HG02981 (cell line): ENCODE data around the gene LHPP.

ENCODE experiments used
- ATAC-seq: cut with Tn5 transposase; IDR thresholded peaks from one replicate; pipeline ENCODE4 v1.9.1; 2021; ENCODE audit warnings: mild to moderate bottlenecking, moderate library complexity; ENCODE audit not compliant: unreplicated experiment

Gene LHPP

GRCh38 chr10:124469956-124470484, 8.4 kb downstream of the LHPP start:
- no peak for ATAC-seq

GRCh38 chr10:124470544-124471434, 9.2 kb downstream of the LHPP start:
- ATAC-seq = no peak

- no peak for ATAC-seq
Measured at GRCh38 chr10:124472071-124472470, 10.4 kb downstream of the LHPP start.

GRCh38 chr10:124473070-124473469, 11.4 kb downstream of the LHPP start:
- no peak for ATAC-seq

- no peak for ATAC-seq
Measured at GRCh38 chr10:124474514-124475070, 13.0 kb downstream of the LHPP start.

DNA sequence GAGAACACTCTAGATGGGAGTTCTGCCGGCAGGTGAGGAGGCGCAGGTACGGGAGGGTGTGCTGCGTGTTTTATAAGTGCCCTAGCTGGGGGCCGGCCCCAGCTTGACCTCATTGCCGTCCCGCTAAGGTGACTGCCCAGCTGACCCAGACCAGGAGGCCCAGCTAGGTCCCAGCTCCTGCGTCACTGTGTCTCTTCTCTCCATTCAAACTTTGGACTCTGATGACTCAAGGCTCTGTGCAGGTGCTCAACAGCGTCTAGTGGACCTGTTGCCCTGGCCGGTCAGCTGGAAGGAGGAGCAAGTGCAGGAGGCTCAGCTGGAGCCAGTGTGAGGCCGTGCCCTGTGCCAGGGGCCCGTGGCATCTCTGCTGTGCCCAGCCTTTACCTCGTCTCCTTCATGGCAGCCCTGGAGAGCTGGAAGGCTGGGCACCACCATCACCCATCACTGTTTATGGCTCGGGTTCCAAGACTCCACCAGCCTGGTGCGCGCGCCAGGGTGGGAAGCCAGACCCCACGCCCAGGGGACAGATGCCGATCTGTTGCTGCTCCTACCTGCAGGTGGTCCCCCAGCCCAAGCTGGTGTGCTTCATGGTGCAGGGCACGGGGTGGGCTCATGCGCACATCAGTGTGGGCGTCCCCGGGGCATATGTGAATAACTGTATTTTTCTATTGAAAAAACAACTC, 14.6 kb downstream of the LHPP start:
- ATAC-seq = no peak

- no peak for ATAC-seq
Measured at GRCh38 chr10:124477614-124478363, 16.2 kb downstream of the LHPP start.

DNA sequence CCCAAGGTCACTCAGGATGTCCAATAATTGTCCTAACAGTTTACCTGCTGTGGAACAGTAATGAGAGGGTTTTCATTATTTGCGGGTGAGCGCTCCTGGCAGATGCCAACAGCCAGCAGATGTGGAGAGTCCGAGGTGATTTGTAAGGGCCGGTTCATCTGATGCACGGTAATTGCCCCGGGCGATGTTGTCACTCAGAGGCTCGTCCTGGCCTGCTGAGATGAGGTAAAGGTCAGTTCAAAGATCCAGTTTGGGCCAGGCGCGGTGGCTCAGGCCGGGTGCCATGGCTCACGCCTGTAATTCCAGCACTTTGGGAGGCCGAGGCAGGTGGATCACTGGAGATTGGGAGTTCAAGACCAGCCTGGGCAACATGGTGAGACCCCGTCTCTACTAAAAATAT, 16.9 kb downstream of the LHPP start:
- ATAC-seq = no peak

DNA sequence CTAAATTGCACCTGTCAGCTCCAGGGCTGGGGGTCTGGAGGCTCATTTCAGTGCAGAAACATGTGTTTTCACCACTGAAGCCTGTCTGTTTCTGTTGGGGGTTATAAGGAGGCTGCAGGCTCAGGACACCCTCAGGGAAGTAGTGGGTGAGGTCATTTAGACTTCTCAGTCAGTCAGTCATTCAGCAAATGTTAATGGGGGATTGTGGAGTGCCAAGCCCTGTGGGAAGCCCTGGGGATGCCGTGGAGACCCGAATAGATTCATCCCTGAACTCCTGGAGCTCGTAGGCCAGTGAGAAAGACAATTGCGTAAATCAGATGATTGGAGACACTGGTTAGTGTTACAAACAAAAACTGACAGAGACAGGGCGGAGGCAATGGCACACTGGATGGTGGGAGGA, 19.2 kb downstream of the LHPP start:
- no peak for ATAC-seq

DNA sequence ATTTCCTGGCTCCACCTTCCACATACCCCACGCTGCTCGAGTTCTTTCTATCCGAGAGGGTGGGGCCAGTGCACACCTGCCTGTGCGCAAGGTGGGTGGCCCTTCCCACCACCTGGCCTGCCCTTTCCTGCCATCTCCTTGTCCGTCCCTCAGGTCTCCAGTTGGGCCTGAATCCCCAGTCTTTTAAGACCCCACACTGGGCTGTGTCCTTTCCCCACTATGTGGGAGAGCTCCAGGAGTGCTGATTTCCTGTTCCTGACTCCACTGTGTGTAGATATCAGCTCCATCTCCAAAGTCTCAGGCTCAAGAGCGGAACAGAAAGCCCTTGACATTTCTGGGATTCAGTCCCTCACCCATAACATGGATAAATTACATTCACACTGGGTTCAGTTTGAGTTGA, 20.1 kb downstream of the LHPP start:
- no peak for ATAC-seq

- ATAC-seq = no peak
Measured at GRCh38 chr10:124482236-124482800, 20.7 kb downstream of the LHPP start.

DNA sequence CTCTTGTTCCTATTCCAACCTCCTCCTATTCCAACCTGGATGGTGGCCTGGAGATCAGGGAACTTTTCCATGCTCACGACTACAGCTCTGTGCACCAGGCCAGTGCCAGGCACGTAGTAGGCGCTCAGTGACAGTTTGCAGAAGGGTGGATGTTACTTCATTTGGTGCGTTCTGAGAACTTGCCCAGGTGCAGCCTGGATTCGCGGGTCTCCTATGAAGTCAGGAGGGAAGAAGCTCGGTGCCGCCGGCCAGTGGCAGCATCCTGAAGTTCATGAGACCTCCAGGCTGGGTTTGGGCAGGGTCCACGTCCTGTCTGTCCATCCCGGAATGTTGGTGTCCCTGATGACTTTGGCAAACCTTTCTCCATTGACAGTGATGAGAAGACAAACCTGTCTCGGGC, 21.3 kb downstream of the LHPP start:
- ATAC-seq = no peak

DNA sequence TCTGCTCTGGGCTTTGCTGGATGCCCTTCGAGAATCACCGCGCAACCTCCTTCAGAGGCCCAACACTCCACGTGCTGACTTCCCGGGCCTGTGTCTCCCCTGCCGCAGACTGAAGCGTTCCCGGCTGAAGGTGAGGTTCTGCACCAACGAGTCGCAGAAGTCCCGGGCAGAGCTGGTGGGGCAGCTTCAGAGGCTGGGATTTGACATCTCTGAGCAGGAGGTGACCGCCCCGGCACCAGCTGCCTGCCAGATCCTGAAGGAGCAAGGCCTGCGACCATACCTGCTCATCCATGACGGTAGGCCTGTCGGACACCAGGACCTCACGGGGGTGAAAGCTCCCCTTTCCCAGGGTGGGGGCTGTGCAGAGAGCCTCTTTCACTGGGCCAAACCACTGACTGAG, 22.4 kb downstream of the LHPP start:
- no peak for ATAC-seq

GRCh38 chr10:124484661-124485060, 23.0 kb downstream of the LHPP start:
- ATAC-seq = no peak

DNA sequence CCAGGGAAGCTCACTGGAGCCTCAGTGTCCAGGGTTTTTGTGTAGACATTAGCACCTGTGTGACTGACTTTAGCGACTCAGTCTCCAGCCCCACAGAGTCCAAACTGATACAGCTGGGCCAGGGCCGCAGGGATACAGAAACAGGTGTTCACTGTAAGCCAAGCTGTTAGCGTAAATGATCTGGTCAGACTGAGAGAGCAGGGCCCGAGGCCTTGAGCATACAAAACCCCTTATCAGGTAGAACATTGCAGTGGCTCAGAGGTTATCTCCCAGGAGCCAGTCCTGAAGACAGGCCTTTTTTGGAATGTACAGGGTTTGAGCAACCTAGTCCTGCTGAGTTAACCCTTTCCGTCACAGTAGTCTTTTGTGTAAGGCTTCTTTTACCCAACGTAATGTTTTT, 25.0 kb downstream of the LHPP start:
- ATAC-seq = no peak

GRCh38 chr10:124491105-124491504, 29.5 kb downstream of the LHPP start:
- ATAC-seq = no peak

DNA sequence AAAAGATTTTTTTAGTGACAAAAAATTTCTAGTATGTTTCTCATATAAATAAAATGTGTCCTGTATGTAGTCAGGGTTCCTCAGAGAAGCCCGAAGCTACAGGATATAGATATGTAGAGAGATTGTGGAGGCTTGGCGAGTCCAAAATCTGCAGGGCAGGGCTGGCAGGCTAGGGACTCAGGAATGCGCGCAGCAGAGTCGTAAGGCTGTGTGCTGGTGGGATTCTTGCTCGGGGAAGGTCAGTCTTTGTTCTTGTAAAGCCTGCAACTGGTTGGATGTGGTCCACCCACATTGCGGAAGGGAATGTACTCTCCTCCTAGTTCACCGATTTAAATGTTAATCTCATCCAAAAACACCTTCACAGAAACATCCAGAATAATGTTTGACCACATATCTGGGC, 30.6 kb downstream of the LHPP start:
- ATAC-seq = no peak

DNA sequence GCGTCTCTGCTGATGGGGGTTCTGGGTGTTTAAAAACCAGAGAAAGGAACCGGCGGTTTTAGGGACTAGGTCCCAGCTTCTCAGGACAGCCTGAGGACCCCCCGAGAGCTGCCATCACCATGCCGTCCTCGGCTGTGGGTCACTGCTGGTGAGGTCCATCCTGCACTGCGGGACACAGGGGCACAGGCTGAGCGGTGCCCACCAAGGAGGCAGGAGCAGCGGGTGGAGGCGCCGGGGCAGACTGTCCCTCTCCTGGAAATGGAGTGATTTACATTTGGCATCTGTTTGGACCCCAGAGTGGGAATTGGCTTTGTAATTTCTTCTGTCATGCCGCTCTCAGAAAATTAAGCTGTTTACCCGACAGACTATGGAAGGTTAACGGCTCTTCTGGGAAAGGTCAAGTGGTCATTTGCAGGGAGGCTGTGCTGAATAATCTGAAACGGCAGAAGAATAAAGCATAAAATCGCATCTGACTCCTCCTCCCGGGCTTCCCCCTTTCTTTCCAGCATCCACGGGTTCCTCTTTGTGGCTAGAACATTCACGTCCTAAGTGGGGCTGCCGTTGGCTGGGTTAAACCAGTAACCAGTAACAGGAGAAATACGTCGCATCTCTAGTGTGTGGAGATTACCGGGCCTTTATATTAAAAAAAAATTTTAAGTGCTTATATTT, 31.7 kb downstream of the LHPP start:
- ATAC-seq = no peak

DNA sequence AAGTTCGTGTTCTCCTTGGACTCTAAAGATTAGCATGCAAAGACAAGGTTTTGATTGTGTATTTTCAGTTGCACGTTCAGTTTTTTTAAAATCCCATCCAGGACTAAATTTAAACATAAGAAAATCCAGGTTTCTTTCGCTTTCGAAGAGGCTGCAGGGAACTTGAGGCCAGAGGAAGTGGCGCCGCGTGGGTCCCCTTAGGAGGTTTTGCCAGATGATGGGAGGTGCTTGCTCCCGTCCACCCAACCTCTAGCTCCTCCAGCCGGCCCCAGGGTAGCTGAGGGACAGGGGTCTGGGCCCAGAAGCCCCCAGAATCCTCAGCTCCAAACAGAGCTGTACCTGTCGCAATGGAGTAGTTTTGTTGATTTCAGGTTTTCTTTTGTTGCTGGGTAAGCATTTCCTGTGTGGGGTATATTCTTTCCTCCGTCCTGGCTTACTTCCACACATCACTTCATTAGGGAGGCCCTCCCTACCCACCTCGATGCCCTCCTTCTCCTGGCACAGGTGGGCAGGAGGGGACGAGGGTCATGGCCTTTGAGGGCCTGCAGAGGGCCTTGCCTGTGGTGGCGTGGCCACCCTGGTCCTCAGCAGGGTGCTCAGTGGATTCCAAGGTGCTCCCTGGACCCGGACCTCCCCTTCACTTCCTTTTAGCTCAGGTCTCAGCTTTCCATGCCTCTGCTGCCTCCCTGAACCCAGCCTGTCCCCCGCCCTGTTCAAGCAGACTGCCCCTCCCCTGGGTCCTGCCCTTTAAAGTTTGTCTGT, 32.6 kb downstream of the LHPP start:
- ATAC-seq = no peak
